Sigmoid colon (tissue), 3 donors: ENCODE data around the gene MTM1.

Experiments
- CTCF ChIP-seq, 4 experiments: fragments of 450-650 bp in 3 of 4; fragments of 200-600 bp in 1 of 4; IDR thresholded peaks; one replicate each; pipeline ENCODE4 v1.5.1; 2016 to 2019; ENCODE audit warnings: antibody characterized with exemption in 4 of 4, mild to moderate bottlenecking in 3 of 4, moderate library complexity in 2 of 4
- POLR2A ChIP-seq, 2 donors: fragments of 450-650 bp; IDR thresholded peaks; one replicate each; pipeline ENCODE4 v1.6.1; 2016; ENCODE audit warnings: antibody characterized with exemption in 2 of 2, mild to moderate bottlenecking in 2 of 2, moderate library complexity in 2 of 2

- TF ChIP-seq CTCF (IDR thresholded peaks at IDR 0.05), result no peak
- no peak for TF ChIP-seq POLR2A (IDR thresholded peaks at IDR 0.05)
Observed at GRCh38 chrX:150664290-150664689, 95.9 kb downstream of the MTM1 start.
